ENCODE results near the gene DOCK9.

The DOCK9 gene, protein sequence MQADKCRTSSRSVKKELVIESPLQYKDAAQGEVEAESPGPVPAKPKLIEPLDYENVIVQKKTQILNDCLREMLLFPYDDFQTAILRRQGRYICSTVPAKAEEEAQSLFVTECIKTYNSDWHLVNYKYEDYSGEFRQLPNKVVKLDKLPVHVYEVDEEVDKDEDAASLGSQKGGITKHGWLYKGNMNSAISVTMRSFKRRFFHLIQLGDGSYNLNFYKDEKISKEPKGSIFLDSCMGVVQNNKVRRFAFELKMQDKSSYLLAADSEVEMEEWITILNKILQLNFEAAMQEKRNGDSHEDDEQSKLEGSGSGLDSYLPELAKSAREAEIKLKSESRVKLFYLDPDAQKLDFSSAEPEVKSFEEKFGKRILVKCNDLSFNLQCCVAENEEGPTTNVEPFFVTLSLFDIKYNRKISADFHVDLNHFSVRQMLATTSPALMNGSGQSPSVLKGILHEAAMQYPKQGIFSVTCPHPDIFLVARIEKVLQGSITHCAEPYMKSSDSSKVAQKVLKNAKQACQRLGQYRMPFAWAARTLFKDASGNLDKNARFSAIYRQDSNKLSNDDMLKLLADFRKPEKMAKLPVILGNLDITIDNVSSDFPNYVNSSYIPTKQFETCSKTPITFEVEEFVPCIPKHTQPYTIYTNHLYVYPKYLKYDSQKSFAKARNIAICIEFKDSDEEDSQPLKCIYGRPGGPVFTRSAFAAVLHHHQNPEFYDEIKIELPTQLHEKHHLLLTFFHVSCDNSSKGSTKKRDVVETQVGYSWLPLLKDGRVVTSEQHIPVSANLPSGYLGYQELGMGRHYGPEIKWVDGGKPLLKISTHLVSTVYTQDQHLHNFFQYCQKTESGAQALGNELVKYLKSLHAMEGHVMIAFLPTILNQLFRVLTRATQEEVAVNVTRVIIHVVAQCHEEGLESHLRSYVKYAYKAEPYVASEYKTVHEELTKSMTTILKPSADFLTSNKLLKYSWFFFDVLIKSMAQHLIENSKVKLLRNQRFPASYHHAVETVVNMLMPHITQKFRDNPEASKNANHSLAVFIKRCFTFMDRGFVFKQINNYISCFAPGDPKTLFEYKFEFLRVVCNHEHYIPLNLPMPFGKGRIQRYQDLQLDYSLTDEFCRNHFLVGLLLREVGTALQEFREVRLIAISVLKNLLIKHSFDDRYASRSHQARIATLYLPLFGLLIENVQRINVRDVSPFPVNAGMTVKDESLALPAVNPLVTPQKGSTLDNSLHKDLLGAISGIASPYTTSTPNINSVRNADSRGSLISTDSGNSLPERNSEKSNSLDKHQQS (N-terminal part only)

DNA sequence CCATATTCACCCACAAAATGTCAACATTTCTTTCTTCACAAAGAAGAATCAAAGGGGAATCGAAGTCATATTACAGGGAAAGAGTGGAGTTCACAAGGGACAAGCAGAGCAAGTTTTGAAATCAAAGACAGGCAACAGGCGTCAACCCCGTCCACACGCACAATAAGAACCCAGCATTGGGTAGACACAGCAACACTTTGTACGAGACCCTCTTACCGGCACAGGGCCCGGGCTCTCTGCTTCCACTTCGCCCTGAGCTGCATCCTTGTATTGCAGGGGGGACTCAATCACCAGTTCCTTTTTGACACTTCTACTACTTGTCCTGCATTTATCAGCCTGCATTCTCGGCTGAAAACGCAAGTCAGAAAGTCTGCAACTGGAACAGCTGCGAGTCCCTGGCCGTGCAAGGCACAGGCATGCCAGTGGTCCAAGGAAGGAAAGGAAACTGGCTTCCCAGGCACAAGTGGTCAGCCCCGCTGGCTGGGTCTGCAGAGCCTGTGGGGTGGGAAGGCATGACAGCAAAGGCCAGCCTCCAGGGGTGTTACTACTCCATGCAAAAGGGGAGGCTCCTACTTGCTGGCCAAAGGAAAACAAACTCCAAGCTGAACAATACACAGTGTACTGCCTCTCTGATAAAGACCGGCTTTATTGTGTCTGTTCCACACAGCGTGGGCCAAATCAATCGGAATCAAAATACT is at the start of gene DOCK9:
TSS of gene DOCK9 (minus strand) at position 497 of the 698 bp plus-strand sequence. CDS start at position 342, 155 bp downstream.
- H3K9me3 ChIP-seq (ENCODE audit: low read length): no peaks in the 10 kb centered on the region
- peaks cover 49% of the 10 kb centered on the region for H3K4me1 ChIP-seq (ENCODE audit: insufficient read depth, low read length)

DNA sequence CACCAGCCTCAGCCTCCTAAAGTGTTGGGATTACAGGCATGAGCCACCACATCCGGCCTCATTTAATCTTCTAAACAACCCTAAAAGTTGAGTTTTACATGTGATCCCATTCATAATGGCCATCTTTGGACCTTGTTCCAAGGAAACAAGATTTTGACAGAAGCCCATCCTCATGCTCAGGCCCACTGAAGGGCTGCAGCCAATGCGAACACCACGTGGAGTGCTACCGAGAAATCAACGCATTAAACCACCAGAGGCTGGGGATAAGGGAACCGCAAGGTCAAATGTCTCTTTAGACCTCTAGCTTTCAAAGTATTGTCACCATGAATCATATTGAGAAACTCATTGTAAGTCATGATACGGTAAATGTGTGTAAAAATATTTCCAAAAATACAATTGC is 49.4 kb upstream of the DOCK9 start:
- H3K4me1 ChIP-seq (ENCODE audit: insufficient read depth, low read length): peaks cover 40% of the 10 kb centered on the region
- H3K36me3 ChIP-seq (ENCODE audit: insufficient read depth, low read length): no peaks in the 10 kb centered on the region
- no peak overlapping the region for H3K9ac ChIP-seq (ENCODE audit: low read length)
- H3K27ac ChIP-seq (ENCODE audit: low read depth, low read length): no peak overlapping the region
- H3K9me3 ChIP-seq (ENCODE audit: low read length): no peaks in the 10 kb centered on the region
- H3K27me3 ChIP-seq (ENCODE audit: control insufficient read depth in 1 of 2, insufficient read depth in 2 of 2, low read length in 2 of 2): no peaks in the 10 kb centered on the region
- no peak overlapping the region for H3K4me3 ChIP-seq (ENCODE audit: low read depth in 1 of 2, low read length in 2 of 2)

More for the DNA sequence above, at the start of gene DOCK9:
- Histone ChIP-seq H3K4me3 (ENCODE audit: low read depth in 1 of 2, low read length in 2 of 2) (peak within 1 kb of the TSS; percentile 28 to 60), H3K36me3 (ENCODE audit: insufficient read depth, low read length) (no peaks in the 10 kb centered on the region), H3K9ac (ENCODE audit: low read length) (peak within 1 kb of the TSS; percentile 24), H3K27me3 (ENCODE audit: control insufficient read depth in 1 of 2, insufficient read depth in 2 of 2, low read length in 2 of 2) (no peaks in the 10 kb centered on the region), H3K27ac (ENCODE audit: low read depth, low read length) (peak within 1 kb of the TSS; percentile 40)

DNA sequence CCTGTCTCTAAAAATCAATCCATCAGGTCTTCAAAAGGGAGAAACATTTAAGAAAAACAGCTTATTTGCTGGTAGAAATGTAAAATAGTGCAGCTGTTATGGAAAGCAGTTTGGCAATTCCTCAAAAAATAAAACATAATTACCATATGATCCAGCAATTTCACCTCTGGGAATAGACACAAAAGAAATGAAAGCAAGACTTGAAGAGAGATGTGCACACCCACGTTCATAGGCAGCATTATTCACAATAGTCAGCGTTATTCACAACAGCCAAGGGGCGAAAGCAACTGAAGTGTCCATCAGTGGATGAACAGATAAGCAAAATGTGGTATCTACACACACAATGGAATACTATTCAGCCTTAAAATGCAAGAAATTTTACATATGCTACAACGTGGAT is 45.1 kb upstream of the DOCK9 start:
- no peaks in the 10 kb centered on the region for H3K27me3 ChIP-seq (ENCODE audit: control insufficient read depth in 1 of 2, insufficient read depth in 2 of 2, low read length in 2 of 2)
- no peak overlapping the region for H3K9ac ChIP-seq (ENCODE audit: low read length)
- no peak overlapping the region for H3K4me3 ChIP-seq (ENCODE audit: low read depth in 1 of 2, low read length in 2 of 2)
- no peak overlapping the region for H3K27ac ChIP-seq (ENCODE audit: low read depth, low read length)
- no peaks in the 10 kb centered on the region for H3K9me3 ChIP-seq (ENCODE audit: low read length)
- H3K36me3 ChIP-seq (ENCODE audit: insufficient read depth, low read length): no peaks in the 10 kb centered on the region
- peaks cover 20% of the 10 kb centered on the region for H3K4me1 ChIP-seq (ENCODE audit: insufficient read depth, low read length)

DNA sequence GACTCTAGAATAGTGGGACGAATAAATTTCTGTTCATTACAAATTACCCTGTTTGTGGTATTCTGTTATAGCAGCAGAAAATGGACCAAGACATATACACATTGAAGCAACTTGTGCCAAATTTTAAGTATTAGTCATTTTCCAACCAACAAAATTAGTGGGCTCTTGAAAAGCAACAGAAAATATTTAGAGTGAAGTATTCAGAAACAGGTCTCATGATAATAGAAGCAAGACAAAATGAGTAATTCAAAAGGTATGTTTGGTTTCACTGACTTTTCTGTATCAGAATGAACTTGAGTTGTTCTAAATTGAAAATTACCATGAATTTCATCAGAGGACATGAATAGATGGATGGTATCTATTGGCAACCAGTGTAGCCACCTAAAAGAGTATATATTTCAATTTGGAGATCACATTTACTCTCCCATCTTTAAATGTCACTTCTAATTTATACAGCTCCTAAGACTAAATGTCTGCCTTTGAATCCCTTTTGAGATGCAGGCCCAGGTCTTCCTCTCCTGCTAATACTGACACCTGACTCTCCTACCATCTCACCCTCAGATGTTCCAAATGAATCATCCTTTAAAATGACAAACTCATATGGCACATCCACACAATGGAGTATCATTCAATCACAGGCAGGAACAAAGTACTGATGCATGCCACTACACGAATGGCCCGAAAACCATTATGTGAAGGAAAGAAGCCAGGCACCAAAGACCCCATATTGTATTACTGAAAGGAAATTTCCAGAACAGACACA is 40.7 kb upstream of the DOCK9 start:
- H3K4me3 ChIP-seq (ENCODE audit: low read depth in 1 of 2, low read length in 2 of 2): no peak overlapping the region

DNA sequence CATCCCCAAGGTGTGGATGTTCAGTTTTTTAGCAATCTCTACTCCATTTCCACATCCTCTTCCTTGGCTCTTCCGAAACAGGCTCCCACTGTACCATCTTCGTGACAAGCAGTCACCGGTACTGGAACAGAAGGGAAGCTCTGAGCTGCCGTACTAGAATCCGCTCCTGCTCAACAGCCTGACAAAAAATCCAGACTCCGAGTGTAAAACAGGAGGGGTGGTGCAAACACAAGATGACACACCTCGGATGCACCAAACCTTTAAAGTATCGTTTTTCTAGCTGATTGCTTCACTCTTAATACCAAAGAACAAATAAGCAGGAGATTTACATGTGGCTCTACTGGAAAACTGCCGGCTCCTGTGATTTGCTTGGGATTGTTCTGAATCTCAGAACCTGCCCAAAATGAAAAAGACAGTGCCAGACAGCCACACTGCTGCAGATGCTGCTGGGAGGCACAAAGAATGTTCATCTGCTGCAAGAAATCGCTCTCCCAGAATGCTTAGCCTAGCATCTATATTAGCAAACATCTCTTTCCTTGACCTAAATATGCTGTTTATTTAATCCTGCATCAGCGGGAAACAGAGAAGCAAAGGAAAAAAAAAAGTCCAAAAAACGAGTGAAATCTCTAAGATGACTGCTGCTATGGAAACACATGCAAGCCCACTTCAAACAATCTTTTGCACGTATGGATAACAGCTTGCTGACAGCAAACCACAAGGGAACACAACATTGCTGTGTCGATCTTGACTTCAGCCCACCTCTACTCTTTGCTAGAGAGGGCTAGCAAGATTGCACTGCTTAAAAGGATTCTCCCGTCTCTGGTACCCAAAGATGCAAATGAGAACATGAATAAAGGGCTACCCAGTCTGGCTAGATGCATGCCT is 38.0 kb upstream of the DOCK9 start:
- no peaks in the 10 kb centered on the region for H3K36me3 ChIP-seq (ENCODE audit: insufficient read depth, low read length)
- H3K4me1 ChIP-seq (ENCODE audit: insufficient read depth, low read length): peaks cover 23% of the 10 kb centered on the region
- H3K27ac ChIP-seq (ENCODE audit: low read depth, low read length): no peak overlapping the region
- no peaks in the 10 kb centered on the region for H3K27me3 ChIP-seq (ENCODE audit: control insufficient read depth in 1 of 2, insufficient read depth in 2 of 2, low read length in 2 of 2)
- no peak overlapping the region for H3K9ac ChIP-seq (ENCODE audit: low read length)
- no peaks in the 10 kb centered on the region for H3K9me3 ChIP-seq (ENCODE audit: low read length)
- H3K4me3 ChIP-seq (ENCODE audit: low read depth in 1 of 2, low read length in 2 of 2): no peak overlapping the region

More for the DNA sequence above, 40.7 kb upstream of the DOCK9 start:
- Histone ChIP-seq H3K4me1 (ENCODE audit: insufficient read depth, low read length) (peaks cover 35% of the 10 kb centered on the region), H3K9ac (ENCODE audit: low read length) (no peak overlapping the region), H3K27ac (ENCODE audit: low read depth, low read length) (no peak overlapping the region), H3K9me3 (ENCODE audit: low read length) (no peaks in the 10 kb centered on the region), H3K27me3 (ENCODE audit: control insufficient read depth in 1 of 2, insufficient read depth in 2 of 2, low read length in 2 of 2) (no peaks in the 10 kb centered on the region), H3K36me3 (ENCODE audit: insufficient read depth, low read length) (no peaks in the 10 kb centered on the region)

DNA sequence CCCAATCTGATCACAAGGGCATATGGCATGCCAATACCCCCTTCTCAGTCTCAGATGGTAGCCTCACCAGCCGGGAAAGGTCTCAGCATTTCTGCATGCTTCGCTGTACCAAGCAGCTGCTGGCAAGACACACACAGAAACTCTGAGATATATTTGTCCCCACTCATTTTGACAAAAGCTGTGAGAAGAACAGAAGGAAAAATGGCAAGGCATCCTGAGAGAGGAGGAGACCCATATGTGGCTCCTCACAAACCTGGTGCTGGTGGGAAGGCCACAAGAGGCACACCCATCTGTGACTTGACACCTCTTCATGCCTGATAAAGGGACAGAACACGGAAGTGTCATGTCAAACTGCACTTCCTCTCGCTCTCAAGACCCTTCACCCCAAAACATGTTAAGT is 36.7 kb upstream of the DOCK9 start:
- Histone ChIP-seq H3K9me3 (ENCODE audit: low read length) (no peaks in the 10 kb centered on the region), H3K4me3 (ENCODE audit: low read depth in 1 of 2, low read length in 2 of 2) (no peak overlapping the region), H3K4me1 (ENCODE audit: insufficient read depth, low read length) (peaks cover 32% of the 10 kb centered on the region), H3K36me3 (ENCODE audit: insufficient read depth, low read length) (no peaks in the 10 kb centered on the region), H3K27me3 (ENCODE audit: control insufficient read depth in 1 of 2, insufficient read depth in 2 of 2, low read length in 2 of 2) (no peaks in the 10 kb centered on the region), H3K27ac (ENCODE audit: low read depth, low read length) (no peak overlapping the region), H3K9ac (ENCODE audit: low read length) (no peak overlapping the region)

DNA sequence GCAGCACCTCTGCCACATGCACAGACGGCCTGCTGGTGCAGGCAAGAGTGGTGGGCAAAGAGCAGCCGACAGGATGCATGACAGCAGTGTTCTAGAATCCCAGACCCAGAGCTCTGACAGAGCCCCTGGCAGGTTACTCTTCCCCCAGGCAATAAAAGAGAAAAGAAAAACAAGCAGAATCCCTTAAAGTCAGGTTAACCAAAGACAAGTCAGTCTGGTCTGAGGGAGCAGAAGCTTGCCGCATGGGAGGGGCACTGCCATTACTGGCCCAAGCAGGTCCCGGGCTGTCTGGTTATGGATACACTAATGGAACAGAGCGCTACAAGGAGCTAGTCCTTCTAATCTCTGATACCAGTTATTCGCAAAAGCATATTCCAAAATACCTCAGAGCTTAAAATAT is 36.1 kb upstream of the DOCK9 start:
- no peak overlapping the region for H3K4me3 ChIP-seq (ENCODE audit: low read depth in 1 of 2, low read length in 2 of 2)
- no peak overlapping the region for H3K9ac ChIP-seq (ENCODE audit: low read length)
- peaks cover 35% of the 10 kb centered on the region for H3K4me1 ChIP-seq (ENCODE audit: insufficient read depth, low read length)
- no peak overlapping the region for H3K27ac ChIP-seq (ENCODE audit: low read depth, low read length)
- no peaks in the 10 kb centered on the region for H3K27me3 ChIP-seq (ENCODE audit: control insufficient read depth in 1 of 2, insufficient read depth in 2 of 2, low read length in 2 of 2)
- no peaks in the 10 kb centered on the region for H3K9me3 ChIP-seq (ENCODE audit: low read length)
- H3K36me3 ChIP-seq (ENCODE audit: insufficient read depth, low read length): no peaks in the 10 kb centered on the region

DNA sequence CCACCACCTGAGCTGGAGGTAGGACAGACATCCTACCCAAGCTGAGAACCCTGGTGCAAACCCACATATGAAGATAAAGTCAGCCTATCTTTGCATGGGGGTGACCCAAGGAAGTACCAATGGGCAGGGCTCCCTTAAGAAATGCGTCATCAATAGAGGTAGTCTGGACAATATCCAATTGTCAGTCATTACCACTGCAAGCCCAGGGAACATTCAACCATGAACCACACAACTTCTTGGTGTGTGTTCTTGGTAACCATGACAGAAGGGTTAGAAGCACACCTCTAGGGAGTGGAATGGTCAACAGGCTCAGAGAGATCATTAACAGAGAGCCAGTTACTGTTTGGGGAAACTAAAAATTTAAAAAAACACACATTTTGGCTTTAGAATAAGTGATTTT is 34.7 kb upstream of the DOCK9 start:
- Histone ChIP-seq H3K4me1 (ENCODE audit: insufficient read depth, low read length) (peaks cover 38% of the 10 kb centered on the region), H3K9ac (ENCODE audit: low read length) (no peak overlapping the region)

DNA sequence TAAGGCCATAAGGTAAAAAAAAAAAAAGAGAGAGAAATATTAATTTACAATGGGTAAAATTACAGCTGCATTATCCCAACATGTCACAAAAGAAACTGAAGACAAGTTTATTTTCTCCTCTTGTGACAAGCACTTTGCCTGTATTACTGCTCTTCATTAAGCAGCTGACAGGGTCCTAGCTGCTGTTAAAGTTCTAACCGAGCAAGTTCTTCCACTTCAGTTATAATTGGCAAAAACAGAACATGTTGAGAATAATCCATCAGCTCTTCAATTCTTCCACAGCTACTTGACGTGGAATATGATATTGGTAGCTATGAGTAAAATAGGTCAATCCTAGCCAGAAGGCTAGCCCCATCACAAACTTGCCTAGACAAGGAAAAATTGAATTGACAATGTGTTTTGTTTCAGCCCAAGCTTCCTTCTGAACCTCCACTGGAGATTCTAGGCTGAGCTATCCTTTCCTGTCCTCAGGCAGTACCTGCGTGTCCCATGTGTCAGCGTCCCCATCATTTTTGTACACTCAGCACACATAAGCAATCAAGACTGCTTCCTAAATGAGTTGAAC is 32.2 kb upstream of the DOCK9 start:
- H3K4me1 ChIP-seq (ENCODE audit: insufficient read depth, low read length): peaks cover 27% of the 10 kb centered on the region
- H3K9ac ChIP-seq (ENCODE audit: low read length): no peak overlapping the region
- no peak overlapping the region for H3K27ac ChIP-seq (ENCODE audit: low read depth, low read length)
- no peaks in the 10 kb centered on the region for H3K36me3 ChIP-seq (ENCODE audit: insufficient read depth, low read length)
- no peaks in the 10 kb centered on the region for H3K27me3 ChIP-seq (ENCODE audit: control insufficient read depth in 1 of 2, insufficient read depth in 2 of 2, low read length in 2 of 2)
- H3K4me3 ChIP-seq (ENCODE audit: low read depth in 1 of 2, low read length in 2 of 2): no peak overlapping the region
- H3K9me3 ChIP-seq (ENCODE audit: low read length): no peaks in the 10 kb centered on the region

More for the DNA sequence above, 34.7 kb upstream of the DOCK9 start:
- Histone ChIP-seq H3K36me3 (ENCODE audit: insufficient read depth, low read length) (no peaks in the 10 kb centered on the region), H3K9me3 (ENCODE audit: low read length) (no peaks in the 10 kb centered on the region), H3K27me3 (ENCODE audit: control insufficient read depth in 1 of 2, insufficient read depth in 2 of 2, low read length in 2 of 2) (no peaks in the 10 kb centered on the region), H3K27ac (ENCODE audit: low read depth, low read length) (no peak overlapping the region), H3K4me3 (ENCODE audit: low read depth in 1 of 2, low read length in 2 of 2) (no peak overlapping the region)
